Thyroid gland (tissue), 4 donors: ENCODE measurements around the gene RBCK1.

Source experiments
- POLR2A ChIP-seq, 2 donors: fragments of 450-650 bp; IDR thresholded peaks; one replicate each; pipeline ENCODE4 v1.6.1; 2017; ENCODE audit warnings: antibody characterized with exemption in 2 of 2, mild to moderate bottlenecking in 2 of 2, moderate library complexity in 1 of 2
- TF ChIP-seq, protein P1 (sequence below), 6 experiments: fragments of 200-600 bp in 3 of 6; fragments of 450-650 bp in 3 of 6; sonication (generic) in 3 of 6; IDR thresholded peaks; one replicate each; pipeline ENCODE4 v1.5.1; 2016 to 2019; ENCODE audit warnings: antibody characterized with exemption in 6 of 6, mild to moderate bottlenecking in 2 of 6, inconsistent platforms in 1 of 6, moderate library complexity in 1 of 6

DNA sequence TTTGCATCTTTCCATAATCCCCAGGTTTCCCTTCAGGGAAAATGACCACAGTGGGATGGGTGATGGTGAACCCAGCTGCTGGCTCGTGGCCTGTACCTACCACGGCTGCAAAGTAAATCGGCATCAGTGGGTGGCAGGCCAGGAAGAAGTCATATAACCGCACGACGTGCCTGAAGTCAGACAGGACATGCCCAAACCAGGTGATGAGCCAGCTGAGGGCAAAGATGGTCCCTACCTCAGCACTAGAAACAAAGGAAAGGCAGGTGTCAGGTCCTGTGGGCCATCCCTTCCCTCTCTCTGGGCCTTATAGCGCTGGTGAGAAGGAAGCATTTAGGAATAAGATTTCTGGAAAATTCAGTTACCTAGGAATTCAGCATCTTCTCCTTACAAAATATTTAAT, 32.0 kb downstream of the RBCK1 start:
- TF ChIP-seq, protein P1, sequence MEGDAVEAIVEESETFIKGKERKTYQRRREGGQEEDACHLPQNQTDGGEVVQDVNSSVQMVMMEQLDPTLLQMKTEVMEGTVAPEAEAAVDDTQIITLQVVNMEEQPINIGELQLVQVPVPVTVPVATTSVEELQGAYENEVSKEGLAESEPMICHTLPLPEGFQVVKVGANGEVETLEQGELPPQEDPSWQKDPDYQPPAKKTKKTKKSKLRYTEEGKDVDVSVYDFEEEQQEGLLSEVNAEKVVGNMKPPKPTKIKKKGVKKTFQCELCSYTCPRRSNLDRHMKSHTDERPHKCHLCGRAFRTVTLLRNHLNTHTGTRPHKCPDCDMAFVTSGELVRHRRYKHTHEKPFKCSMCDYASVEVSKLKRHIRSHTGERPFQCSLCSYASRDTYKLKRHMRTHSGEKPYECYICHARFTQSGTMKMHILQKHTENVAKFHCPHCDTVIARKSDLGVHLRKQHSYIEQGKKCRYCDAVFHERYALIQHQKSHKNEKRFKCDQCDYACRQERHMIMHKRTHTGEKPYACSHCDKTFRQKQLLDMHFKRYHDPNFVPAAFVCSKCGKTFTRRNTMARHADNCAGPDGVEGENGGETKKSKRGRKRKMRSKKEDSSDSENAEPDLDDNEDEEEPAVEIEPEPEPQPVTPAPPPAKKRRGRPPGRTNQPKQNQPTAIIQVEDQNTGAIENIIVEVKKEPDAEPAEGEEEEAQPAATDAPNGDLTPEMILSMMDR (IDR thresholded peaks at IDR 0.05) = no peak
- TF ChIP-seq POLR2A (IDR thresholded peaks at IDR 0.05) = no peak
